Measurements from ENCODE around the gene GIPC1. TPM values are rescaled to one million over a fixed set of nuclear protein-coding genes. Genes with fewer than 3 reads are reported as not detected.

Gene GIPC1
- total and polyA plus RNA-seq, 9 of the 15 experiments (the other 6 are each of a cell fraction or from before 2014, with no cell fraction given) = 0.49 to 54.7 (median 24.8) TPM

DNA sequence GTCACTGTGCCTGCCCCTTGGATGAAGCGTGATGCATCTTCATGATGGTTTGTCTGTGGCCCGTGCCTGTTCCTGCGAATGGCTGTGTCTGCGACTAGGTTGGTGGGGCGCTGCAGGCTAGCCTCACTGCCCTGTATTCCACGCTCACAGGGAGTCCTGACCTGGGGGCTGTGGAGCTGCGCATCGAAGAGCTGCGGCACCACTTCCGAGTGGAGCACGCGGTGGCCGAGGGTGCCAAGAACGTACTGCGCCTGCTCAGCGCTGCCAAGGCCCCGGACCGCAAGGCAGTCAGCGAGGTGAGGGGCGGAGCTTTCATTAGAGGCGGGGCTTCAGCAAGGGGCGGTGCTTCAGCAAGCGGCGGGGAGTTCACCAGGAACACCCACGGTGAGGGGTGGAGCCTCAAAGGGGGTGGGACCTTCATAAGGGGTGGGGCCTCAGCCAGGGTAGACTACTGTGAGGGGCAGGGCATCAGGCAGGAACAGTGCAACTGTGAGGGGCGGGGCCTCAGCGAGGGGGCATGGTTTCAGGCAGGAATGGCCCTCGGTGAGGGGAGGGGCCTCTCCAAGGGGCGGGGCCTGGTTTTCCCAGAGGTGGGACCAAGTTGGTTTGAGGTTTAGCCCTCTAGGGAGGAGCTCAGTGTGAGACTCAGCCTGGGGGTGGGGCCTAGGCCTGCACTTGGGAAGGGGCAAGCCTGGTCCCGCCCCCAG lies 45.6 kb downstream of the GIPC1 start (continued):
- TF ChIP-seq, protein P1, sequence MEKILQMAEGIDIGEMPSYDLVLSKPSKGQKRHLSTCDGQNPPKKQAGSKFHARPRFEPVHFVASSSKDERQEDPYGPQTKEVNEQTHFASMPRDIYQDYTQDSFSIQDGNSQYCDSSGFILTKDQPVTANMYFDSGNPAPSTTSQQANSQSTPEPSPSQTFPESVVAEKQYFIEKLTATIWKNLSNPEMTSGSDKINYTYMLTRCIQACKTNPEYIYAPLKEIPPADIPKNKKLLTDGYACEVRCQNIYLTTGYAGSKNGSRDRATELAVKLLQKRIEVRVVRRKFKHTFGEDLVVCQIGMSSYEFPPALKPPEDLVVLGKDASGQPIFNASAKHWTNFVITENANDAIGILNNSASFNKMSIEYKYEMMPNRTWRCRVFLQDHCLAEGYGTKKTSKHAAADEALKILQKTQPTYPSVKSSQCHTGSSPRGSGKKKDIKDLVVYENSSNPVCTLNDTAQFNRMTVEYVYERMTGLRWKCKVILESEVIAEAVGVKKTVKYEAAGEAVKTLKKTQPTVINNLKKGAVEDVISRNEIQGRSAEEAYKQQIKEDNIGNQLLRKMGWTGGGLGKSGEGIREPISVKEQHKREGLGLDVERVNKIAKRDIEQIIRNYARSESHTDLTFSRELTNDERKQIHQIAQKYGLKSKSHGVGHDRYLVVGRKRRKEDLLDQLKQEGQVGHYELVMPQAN (IDR thresholded peaks at IDR 0.05; ENCODE audit: borderline replicate concordance) = no peak
- no peak for TF ChIP-seq ASH1L (IDR thresholded peaks at IDR 0.05; ENCODE audit: borderline replicate concordance, low read depth, partially characterized antibody)
- TF ChIP-seq, protein P2, sequence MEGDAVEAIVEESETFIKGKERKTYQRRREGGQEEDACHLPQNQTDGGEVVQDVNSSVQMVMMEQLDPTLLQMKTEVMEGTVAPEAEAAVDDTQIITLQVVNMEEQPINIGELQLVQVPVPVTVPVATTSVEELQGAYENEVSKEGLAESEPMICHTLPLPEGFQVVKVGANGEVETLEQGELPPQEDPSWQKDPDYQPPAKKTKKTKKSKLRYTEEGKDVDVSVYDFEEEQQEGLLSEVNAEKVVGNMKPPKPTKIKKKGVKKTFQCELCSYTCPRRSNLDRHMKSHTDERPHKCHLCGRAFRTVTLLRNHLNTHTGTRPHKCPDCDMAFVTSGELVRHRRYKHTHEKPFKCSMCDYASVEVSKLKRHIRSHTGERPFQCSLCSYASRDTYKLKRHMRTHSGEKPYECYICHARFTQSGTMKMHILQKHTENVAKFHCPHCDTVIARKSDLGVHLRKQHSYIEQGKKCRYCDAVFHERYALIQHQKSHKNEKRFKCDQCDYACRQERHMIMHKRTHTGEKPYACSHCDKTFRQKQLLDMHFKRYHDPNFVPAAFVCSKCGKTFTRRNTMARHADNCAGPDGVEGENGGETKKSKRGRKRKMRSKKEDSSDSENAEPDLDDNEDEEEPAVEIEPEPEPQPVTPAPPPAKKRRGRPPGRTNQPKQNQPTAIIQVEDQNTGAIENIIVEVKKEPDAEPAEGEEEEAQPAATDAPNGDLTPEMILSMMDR (IDR thresholded peaks at IDR 0.05 in 2 of 3, conservative IDR thresholded peaks at IDR 0.05 in 1 of 3; ENCODE audit: insufficient read depth in 2 of 3, low read depth in 1 of 3, low read length in 3 of 3) = no peak
- no peak for TF ChIP-seq ZC3H11A (IDR thresholded peaks at IDR 0.05; ENCODE audit: low read depth, low read length)
- TF ChIP-seq ZNF408 (CRISPR knock-in tag; IDR thresholded peaks at IDR 0.05; ENCODE audit: low read depth) = no peak
- no peak for TF ChIP-seq FOXK1 (CRISPR knock-in tag; IDR thresholded peaks at IDR 0.05; ENCODE audit: borderline replicate concordance)
- no peak for TF ChIP-seq NFIX (CRISPR knock-in tag; IDR thresholded peaks at IDR 0.05; ENCODE audit: low read depth)
- no peak; the same call in 1 of the 2 replicates for TF ChIP-seq EGR1 (conservative IDR thresholded peaks at IDR 0.05)
- peak; percentile 57 for TF ChIP-seq HMGN3 (IDR thresholded peaks at IDR 0.05; ENCODE audit: borderline replicate concordance, extremely low read depth, insufficient read length, low read depth, low read length)
- TF ChIP-seq ZNF165 (CRISPR knock-in tag; IDR thresholded peaks at IDR 0.05; ENCODE audit: borderline replicate concordance) = no peak
- no peak for TF ChIP-seq ZNF316 (IDR thresholded peaks at IDR 0.05)
- no peak for TF ChIP-seq TAF1 (IDR thresholded peaks at IDR 0.05; ENCODE audit: control insufficient read depth, extremely low read depth, insufficient read depth, low read length, severe bottlenecking)
- TF ChIP-seq, protein P3, sequence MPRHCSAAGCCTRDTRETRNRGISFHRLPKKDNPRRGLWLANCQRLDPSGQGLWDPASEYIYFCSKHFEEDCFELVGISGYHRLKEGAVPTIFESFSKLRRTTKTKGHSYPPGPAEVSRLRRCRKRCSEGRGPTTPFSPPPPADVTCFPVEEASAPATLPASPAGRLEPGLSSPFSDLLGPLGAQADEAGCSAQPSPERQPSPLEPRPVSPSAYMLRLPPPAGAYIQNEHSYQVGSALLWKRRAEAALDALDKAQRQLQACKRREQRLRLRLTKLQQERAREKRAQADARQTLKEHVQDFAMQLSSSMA (CRISPR knock-in tag; IDR thresholded peaks at IDR 0.05) = peak; percentile 50; the same call in 1 of the 2 replicates
- TF ChIP-seq CHD1 (IDR thresholded peaks at IDR 0.05; ENCODE audit: low read length) = no peak
- TF ChIP-seq, protein P4, sequence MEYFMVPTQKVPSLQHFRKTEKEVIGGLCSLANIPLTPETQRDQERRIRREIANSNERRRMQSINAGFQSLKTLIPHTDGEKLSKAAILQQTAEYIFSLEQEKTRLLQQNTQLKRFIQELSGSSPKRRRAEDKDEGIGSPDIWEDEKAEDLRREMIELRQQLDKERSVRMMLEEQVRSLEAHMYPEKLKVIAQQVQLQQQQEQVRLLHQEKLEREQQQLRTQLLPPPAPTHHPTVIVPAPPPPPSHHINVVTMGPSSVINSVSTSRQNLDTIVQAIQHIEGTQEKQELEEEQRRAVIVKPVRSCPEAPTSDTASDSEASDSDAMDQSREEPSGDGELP (CRISPR knock-in tag; IDR thresholded peaks at IDR 0.05; ENCODE audit: borderline replicate concordance) = peak; percentile 47; the same call in 1 of the 2 replicates
- no peak for TF ChIP-seq ZNF12 (CRISPR knock-in tag; IDR thresholded peaks at IDR 0.05)
- no peak for TF ChIP-seq HIVEP1 (CRISPR knock-in tag; IDR thresholded peaks at IDR 0.05)
- TF ChIP-seq, protein P5, sequence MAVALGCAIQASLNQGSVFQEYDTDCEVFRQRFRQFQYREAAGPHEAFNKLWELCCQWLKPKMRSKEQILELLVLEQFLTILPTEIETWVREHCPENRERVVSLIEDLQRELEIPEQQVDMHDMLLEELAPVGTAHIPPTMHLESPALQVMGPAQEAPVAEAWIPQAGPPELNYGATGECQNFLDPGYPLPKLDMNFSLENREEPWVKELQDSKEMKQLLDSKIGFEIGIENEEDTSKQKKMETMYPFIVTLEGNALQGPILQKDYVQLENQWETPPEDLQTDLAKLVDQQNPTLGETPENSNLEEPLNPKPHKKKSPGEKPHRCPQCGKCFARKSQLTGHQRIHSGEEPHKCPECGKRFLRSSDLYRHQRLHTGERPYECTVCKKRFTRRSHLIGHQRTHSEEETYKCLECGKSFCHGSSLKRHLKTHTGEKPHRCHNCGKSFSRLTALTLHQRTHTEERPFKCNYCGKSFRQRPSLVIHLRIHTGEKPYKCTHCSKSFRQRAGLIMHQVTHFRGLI (CRISPR knock-in tag; IDR thresholded peaks at IDR 0.05) = no peak
- no peak for TF ChIP-seq FOXK2 (conservative IDR thresholded peaks at IDR 0.05 in 1 of 2, IDR thresholded peaks at IDR 0.05 in 1 of 2; ENCODE audit: low read depth in 2 of 2)
- peak in 1 of 2 experiments; percentile 91; a peak in 1 of 3 replicates for TF ChIP-seq CBX3 (IDR thresholded peaks at IDR 0.05; ENCODE audit: borderline replicate concordance in 1 of 2, low read length in 2 of 2)

Measured in K562 (cell line).